Measurements from ENCODE around the gene DNAH7.

DNA sequence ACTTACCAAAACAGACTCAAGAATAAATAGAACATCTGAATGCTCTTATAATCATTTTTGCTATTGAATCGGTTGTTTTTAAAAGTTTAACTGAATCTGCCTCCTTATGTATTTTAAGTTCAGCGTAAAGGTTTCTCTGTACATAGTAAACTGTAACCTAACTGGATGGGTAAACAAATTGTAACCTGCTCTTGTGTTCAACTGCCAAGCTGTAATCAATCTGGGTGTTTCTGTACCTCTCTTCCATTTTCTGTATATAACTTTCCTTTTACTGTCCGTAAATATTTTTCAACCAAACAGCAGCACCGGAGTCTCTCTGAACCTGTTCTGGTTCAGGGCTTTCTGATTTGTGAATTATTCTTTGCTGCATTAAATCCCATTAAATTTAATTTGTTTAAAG is 27.6 kb upstream of the DNAH7 start:
- TF ChIP-seq, protein P1, sequence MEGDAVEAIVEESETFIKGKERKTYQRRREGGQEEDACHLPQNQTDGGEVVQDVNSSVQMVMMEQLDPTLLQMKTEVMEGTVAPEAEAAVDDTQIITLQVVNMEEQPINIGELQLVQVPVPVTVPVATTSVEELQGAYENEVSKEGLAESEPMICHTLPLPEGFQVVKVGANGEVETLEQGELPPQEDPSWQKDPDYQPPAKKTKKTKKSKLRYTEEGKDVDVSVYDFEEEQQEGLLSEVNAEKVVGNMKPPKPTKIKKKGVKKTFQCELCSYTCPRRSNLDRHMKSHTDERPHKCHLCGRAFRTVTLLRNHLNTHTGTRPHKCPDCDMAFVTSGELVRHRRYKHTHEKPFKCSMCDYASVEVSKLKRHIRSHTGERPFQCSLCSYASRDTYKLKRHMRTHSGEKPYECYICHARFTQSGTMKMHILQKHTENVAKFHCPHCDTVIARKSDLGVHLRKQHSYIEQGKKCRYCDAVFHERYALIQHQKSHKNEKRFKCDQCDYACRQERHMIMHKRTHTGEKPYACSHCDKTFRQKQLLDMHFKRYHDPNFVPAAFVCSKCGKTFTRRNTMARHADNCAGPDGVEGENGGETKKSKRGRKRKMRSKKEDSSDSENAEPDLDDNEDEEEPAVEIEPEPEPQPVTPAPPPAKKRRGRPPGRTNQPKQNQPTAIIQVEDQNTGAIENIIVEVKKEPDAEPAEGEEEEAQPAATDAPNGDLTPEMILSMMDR (IDR thresholded peaks at IDR 0.05) = no peak
- TF ChIP-seq POLR2A (IDR thresholded peaks at IDR 0.05) = no peak
